ENCODE results near the gene LAPTM5. TPM values are rescaled to one million over a fixed set of nuclear protein-coding genes. Genes with fewer than 3 reads are reported as not detected.

LAPTM5 gene
- total RNA-seq, 1 experiment from 2014 or later, result not detected

DNA sequence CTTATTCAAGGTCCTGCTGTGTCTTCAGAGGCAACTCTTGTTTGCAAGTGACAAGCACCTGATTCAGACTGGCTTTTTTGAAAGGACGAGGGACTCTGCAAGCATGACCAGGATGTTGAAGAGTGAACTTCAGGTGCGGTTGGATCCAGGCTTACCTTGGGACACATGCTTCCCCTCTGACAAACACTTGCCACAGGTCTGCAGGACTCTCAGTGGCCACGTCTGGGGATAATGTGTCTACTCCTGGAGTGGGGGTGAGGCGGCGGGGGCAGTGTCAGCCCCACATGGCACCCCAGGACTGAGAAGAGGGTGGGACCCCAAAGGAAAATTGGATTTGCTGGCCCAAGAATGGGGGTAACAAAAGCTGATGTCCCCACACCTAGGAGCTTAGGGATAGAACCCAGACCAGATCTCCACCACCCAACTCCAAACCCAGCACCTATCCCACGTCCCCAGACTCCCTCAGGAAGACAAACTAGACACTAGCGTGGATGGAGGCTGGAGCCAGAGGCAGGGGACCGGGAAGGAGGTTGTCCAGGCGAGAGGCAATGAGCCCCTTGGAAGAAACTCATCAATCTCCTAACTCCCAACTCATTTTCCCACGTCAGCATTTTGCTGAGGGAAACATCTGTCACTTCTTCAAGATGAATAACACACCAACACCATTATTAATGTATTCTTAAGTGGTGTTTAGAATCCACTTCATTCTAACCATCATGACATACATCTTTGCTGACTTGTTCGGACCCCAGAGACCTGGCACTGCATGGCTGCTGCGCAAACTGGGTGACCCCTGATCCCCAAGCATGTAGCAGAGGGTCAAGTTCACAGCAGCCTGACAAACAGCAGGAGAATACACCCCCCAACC lies 32.0 kb upstream of the LAPTM5 start:
- Histone ChIP-seq H3K4me3 (ENCODE audit: low read depth, low read length, poor library complexity, severe bottlenecking) (no peak overlapping the region), H3K4me1 (ENCODE audit: insufficient read depth, low read length, poor library complexity, severe bottlenecking) (peaks cover 4% of the 10 kb centered on the region), H3K9me3 (ENCODE audit: low read depth, low read length, poor library complexity, severe bottlenecking) (no peaks in the 10 kb centered on the region), H3K36me3 (ENCODE audit: insufficient read depth, low read length, poor library complexity, severe bottlenecking) (no peaks in the 10 kb centered on the region), H3K27ac (ENCODE audit: low read depth, low read length, poor library complexity, severe bottlenecking) (no peak overlapping the region), H3K27me3 (replicated peaks; ENCODE audit: insufficient read depth, low read depth, low read length, poor library complexity) (peaks cover 6% of the 10 kb centered on the region)
- ChIA-PET POLR2A (ENCODE audit: low non-redundant PET) (no interaction called here), CTCF (interaction anchor here (0.7 kb wide), 1 partner anchor 71 kb away, joined by 3 read pairs; no protein-coding TSS in a partner anchor)
- BruUV-seq (replicated peaks), result no TSS peak
- intact Hi-C loops (cut with micrococcal nuclease; ENCODE audit: unreplicated experiment), result no loop called here
- DNase-seq (ENCODE audit: low spot score), result no peak
- TF ChIP-seq, protein P1, sequence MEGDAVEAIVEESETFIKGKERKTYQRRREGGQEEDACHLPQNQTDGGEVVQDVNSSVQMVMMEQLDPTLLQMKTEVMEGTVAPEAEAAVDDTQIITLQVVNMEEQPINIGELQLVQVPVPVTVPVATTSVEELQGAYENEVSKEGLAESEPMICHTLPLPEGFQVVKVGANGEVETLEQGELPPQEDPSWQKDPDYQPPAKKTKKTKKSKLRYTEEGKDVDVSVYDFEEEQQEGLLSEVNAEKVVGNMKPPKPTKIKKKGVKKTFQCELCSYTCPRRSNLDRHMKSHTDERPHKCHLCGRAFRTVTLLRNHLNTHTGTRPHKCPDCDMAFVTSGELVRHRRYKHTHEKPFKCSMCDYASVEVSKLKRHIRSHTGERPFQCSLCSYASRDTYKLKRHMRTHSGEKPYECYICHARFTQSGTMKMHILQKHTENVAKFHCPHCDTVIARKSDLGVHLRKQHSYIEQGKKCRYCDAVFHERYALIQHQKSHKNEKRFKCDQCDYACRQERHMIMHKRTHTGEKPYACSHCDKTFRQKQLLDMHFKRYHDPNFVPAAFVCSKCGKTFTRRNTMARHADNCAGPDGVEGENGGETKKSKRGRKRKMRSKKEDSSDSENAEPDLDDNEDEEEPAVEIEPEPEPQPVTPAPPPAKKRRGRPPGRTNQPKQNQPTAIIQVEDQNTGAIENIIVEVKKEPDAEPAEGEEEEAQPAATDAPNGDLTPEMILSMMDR (conservative IDR thresholded peaks at IDR 0.05; ENCODE audit: low read depth, low read length), result no peak
- no peak for TF ChIP-seq EZH2 (IDR thresholded peaks at IDR 0.05; ENCODE audit: borderline replicate concordance, low read depth, low read length, poor library complexity, severe bottlenecking)

DNA sequence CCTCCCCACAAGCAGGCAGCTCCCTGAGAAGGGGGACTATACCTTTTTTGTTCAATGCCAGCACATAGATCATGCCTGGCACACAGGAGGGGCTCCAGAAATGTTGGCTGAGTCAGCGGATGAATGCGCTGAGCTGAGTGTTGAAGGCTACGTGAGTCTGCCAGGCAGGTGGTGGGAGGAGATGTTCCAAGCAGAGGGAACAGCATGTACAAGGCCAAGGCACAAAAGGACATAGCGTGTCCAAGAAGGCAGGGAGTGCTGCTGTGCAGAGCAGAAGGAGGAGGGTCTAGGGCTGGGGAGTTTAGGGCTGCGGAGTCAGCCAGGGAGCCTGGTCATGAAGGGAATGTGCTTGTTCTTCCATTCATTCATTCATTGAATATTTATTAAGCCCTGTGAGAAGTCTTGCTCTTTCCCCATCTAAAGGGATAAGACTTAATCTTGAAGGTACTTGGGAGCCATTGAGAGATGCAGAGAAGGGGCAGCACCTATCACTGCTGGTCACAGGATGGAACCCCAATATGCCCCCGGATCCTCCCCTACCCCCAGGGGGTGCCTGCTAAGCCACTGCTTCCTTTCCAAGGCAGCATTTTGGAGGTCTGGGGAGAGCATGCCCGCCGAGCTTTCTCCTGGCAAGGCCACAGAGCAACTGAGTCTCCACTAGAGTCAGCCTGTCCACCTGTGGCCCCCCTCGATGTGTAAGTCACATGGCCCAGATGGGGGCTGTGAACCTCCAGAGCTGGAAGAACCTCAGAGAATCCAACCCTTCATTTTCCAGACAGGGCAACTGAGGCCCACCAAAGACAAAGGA lies 31.2 kb upstream of the LAPTM5 start:
- no peak overlapping the region for H3K27ac ChIP-seq (ENCODE audit: low read depth, low read length, poor library complexity, severe bottlenecking)
- peaks cover 4% of the 10 kb centered on the region for H3K4me1 ChIP-seq (ENCODE audit: insufficient read depth, low read length, poor library complexity, severe bottlenecking)
- no peaks in the 10 kb centered on the region for H3K9me3 ChIP-seq (ENCODE audit: low read depth, low read length, poor library complexity, severe bottlenecking)
- TF ChIP-seq EZH2 (IDR thresholded peaks at IDR 0.05; ENCODE audit: borderline replicate concordance, low read depth, low read length, poor library complexity, severe bottlenecking), result no peak
- TF ChIP-seq, protein P1 (conservative IDR thresholded peaks at IDR 0.05; ENCODE audit: low read depth, low read length), result no peak
- POLR2A ChIA-PET (ENCODE audit: low non-redundant PET), result no interaction called here
- H3K36me3 ChIP-seq (ENCODE audit: insufficient read depth, low read length, poor library complexity, severe bottlenecking), result no peaks in the 10 kb centered on the region
- H3K4me3 ChIP-seq (ENCODE audit: low read depth, low read length, poor library complexity, severe bottlenecking), result no peak overlapping the region
- CTCF ChIA-PET, result interaction anchor here (0.7 kb wide), 1 partner anchor 70 kb away, joined by 3 read pairs; no protein-coding TSS in a partner anchor
- BruUV-seq (replicated peaks), result no TSS peak
- peaks cover 6% of the 10 kb centered on the region for H3K27me3 ChIP-seq (replicated peaks; ENCODE audit: insufficient read depth, low read depth, low read length, poor library complexity)
- intact Hi-C loops (cut with micrococcal nuclease; ENCODE audit: unreplicated experiment), result no loop called here
- DNase-seq (ENCODE audit: low spot score), result no peak

DNA sequence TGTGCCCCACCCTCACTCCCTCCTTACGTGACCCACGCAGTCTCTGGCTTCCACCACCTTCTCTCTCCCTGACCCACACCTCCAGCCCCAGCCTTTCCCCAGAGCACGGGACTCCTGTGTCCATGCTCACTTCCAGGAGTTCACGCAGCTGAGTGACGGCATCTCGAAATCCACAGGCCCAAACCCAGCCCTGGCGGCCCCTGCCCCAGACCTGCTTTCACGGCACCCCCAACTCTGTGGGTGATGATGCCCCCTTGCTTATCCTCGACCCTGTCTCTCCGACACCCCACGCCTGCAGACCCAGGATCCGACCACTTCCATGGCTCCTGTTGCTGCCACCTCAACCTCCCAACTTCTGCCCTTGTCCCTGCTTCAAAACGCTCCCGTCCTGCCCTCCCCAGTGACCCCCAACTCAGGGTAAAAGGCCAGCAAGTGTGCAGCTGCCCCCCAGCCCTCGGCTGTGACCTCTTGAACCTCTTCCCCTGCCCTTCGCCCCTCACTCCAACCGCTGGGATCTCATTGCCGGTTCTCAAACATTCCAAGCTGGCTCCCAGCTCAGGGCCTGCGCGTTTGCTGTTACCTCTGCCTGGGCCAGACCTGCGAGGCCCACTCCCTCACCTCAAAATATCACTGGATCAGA lies 30.4 kb upstream of the LAPTM5 start:
- Histone ChIP-seq H3K36me3 (ENCODE audit: insufficient read depth, low read length, poor library complexity, severe bottlenecking) (no peaks in the 10 kb centered on the region), H3K4me3 (ENCODE audit: low read depth, low read length, poor library complexity, severe bottlenecking) (no peak overlapping the region), H3K4me1 (ENCODE audit: insufficient read depth, low read length, poor library complexity, severe bottlenecking) (peaks cover 4% of the 10 kb centered on the region), H3K27me3 (replicated peaks; ENCODE audit: insufficient read depth, low read depth, low read length, poor library complexity) (peaks cover 6% of the 10 kb centered on the region), H3K27ac (ENCODE audit: low read depth, low read length, poor library complexity, severe bottlenecking) (no peak overlapping the region), H3K9me3 (ENCODE audit: low read depth, low read length, poor library complexity, severe bottlenecking) (no peaks in the 10 kb centered on the region)
- no peak for TF ChIP-seq EZH2 (IDR thresholded peaks at IDR 0.05; ENCODE audit: borderline replicate concordance, low read depth, low read length, poor library complexity, severe bottlenecking)
- TF ChIP-seq, protein P1 (conservative IDR thresholded peaks at IDR 0.05; ENCODE audit: low read depth, low read length), result no peak
- ChIA-PET POLR2A (ENCODE audit: low non-redundant PET) (no interaction called here), CTCF (no interaction called here)
- no peak for DNase-seq (ENCODE audit: low spot score)
- intact Hi-C loops (cut with micrococcal nuclease; ENCODE audit: unreplicated experiment), result no loop called here
- no TSS peak for BruUV-seq (replicated peaks)

Measured in A673 (cell line).